ENCODE results near the gene SETD6.
A peak's percentile ranks its signal among the peaks of the same experiment; 100 is the strongest.
"Not testable (repeated sequence)": the region's sequence is repeated elsewhere in the genome, so short reads cannot be mapped to it uniquely, and the experiment has no call there.

SETD6 gene

DNA sequence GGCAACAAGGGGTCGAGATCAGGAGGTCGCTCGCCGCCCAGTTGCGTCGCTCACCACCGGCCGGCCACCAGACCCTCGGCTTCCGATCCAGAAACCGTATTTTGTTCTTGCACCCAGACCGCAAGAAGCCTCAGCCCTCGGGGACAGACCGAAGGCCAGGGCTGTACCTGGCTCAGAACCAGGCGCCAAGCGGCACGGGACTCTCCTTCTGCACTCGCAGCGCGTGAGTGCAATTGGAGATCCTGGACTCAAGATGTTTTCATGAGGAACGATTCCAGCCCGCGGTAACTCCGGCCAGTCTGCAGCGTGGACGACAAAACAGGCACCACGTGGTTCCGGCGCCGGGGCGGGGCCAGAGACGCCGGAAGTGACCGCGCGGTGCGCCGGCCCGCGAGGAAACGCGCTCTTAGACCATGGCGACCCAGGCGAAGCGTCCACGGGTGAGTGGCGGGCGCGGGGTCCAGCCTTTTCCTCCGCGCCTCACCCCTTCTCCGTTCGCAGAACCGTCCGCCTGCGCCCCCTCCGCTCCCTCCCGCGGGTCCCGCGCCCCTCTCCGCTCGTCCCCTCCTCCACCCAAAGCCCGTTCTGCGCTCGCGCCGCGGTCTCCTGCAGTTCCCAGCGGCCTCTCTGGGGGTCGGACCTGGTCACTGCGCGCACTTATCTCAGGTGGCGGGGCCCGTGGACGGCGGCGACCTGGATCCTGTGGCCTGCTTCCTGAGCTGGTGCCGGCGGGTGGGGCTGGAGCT lies at the start of gene SETD6:
Gene SETD6 (plus strand): TSS at position 393 of the 746 bp plus-strand sequence. CDS start 21 bp downstream, at position 414.
- DNase-seq: peak; percentile 72 to 93 (median 93)

DNA sequence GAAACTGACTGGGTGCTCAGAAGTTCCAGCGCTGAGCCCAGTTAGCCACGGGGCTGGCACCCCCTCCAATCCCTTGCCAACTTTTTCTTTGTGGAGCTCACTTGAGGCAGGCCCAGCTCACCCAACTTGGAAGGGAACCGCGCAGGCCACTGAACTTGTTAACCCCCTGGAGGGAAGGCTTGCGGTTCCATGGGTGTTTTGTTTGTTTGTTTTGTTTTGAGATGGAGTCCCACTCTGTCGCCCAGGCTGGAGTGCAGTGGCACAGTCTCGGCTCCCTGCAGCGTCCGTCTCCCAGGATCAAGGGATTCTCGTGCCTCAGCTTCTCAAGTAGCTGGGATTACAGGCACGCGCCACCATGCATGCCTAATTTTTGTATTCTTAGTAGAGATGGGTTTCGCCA lies 49.5 kb upstream of the SETD6 start:
- DNase-seq: no peak

GRCh38 chr16:58466396-58466795 lies 48.9 kb upstream of the SETD6 start:
- no peak for DNase-seq

DNA sequence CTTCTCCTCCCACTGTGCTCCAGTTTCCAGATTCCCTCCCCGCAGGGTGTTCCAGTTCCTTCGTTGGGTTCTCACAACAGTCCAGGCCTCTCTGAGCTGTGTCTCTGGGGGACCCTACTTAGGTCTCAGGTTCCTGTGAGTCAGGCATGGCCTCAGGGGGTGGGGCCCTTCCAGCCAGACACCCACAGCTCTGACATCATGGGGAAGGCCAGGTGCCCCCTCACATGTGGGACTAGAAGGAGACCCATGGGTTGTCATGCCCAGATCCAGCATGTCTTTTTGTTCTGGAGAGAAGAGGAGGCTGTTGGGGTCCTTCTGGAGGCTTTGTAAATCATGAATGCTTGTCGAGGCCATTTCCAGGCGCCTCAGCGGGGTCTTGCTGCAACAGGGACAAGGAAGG lies 47.4 kb upstream of the SETD6 start:
- no peak for DNase-seq

- DNase-seq: peak; percentile 1 to 55 (median 8)
These were observed 43.9 kb upstream of the SETD6 start for GRCh38 chr16:58471209-58471975.

- no peak for DNase-seq
These were observed 43.1 kb upstream of the SETD6 start for GRCh38 chr16:58472266-58472665.

- no peak for DNase-seq
These were observed 42.5 kb upstream of the SETD6 start for GRCh38 chr16:58472827-58473226.

DNA sequence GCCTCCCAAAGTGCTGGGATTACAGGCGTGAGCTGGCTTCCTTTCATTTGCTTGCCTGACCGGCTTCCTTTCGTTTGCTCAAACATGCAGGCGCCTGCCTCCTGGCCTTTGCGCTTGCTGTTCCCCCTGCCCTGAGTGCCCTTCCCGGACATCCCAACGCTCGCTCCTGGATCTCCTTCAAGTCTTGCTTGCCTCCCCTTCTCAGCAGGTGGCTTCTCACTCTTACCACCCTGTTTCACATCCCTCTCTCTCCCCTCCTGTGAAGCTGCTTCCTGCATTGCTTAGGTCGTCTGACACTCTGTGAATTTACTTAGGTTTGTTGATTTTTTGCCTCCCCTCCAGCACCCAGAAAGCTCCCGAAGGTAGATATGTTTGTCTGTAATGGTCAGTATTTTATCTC lies 41.0 kb upstream of the SETD6 start:
- no peak for DNase-seq

DNA sequence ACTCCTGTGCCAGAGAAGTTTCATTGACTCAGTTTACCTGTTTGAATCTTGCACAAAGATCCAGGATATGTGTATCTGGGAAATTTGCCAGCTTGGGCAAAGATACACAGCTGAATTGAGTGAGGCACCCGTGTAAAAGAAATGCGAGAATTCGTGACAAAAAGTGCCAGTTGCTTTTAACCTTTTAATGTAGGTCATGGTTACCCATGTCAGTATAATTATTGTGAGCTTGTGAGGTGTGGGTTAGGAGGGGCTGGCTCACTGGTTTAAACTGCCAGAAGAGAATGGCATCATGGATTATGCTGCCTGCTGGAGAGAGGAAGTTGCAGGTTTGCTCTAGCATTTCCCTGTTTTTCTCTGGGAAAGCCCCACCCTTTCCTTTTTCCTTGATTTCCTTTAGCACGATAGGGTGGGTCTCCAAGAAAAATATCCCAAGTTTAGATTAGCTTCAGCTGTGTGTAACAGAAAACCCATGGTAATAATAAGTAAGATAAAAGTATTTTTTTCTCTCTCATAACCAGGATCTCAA lies 40.2 kb upstream of the SETD6 start:
- no peak for DNase-seq

DNA sequence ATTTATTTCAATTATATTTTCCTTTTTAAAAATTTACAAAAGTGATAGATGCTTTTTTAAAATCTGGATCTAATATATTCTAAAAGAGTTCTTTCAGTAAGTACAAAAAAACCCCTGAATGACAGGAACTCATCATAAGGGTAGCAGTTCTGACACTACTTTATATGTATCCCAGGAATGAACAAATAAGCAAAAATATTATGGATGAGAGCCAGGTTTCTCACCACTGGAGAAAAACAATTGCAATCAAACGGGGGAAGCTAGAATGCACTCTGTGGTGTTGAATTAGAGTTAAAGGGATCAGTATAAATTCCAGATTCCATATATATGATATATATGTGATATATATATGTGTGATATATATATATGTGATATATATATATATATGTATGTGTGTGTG lies 38.5 kb upstream of the SETD6 start:
- no peak for DNase-seq

DNA sequence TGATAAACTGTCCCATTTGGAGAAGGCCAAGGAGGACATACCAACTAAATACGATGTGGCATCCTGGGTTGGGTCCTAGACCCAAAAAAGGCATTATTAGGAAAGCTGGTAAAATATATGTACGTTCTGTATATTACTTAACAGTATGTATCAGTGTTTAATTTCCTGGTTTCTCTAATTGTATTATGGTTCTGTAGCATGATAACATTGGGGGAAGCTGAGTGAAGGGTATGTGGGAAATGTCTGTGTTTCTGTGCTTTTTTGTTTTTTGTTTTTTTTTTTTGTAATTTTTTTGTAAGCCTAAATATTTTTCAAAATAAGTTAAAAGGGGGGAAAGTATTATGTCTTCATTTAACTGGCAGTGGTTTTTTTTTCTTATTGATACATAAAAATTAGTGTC lies 36.9 kb upstream of the SETD6 start:
- no peak for DNase-seq

DNA sequence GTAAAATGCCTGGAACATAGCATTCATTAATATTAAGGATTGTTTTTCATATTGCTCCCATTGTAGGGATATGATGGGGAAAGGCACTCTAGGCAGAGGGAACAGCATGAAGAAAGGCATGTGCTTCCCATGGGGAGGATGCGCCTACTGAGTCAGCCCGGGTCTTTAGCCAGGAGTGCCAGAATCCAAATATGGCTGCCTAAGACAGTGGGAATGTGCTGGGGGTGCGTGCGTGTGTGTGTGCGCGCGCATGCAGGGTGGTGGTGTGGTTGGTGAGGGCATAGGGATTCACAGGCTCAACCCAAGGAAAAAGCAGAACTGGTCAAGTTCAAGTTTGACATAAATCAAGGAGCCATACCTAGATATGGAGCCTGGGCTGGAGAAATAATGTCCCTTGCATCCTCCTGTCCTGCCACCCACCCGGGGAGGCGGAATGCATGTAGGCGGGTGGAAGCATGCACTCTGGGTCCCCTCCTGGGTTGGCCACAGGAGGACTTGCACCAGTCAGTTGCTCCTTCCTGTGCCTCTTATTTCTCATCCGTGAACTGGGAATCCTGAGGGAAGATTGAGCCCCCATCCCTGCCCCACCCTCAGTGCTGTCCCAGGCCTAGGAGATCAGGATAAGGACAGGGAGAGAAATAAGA lies 34.0 kb upstream of the SETD6 start:
- DNase-seq: no peak

- DNase-seq: no peak
These were observed 33.4 kb upstream of the SETD6 start for GRCh38 chr16:58481931-58482330.

DNA sequence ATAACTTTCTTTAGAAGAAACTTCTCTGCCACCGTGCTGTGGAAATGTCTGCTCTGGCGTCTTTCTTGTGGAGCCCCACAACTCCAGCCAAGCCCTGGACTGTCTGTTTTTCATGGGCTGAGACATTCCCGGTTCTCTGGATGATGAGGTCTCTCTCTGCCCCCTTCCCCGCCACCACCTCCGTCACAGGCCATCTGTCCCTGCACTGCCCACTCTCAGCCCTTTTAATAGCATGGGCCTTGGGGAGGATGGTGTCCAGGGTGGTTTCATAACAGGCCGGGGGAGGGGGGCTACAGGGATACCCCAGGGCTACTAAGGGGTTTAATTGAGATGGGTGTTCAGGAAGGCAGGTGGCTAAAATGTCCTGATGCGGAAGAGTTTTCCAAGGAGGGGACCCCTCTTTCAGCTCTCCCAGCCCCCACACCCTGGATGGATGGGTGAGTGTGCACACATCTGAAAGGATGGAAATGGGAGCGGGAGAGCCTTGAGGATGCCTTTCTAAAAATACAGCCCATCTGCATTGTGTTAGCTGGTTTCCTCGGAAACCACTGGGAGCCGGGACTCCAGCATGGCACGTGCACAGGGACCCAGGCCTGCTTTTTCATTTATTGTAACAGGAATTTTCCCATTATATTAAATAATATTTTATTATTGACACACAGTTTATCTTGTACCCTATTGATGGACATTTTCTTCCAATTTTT lies 30.0 kb upstream of the SETD6 start:
- DNase-seq: peak in 1 of 3 experiments; percentile 1

GRCh38 chr16:58487566-58488351 lies 27.6 kb upstream of the SETD6 start:
- DNase-seq: peak; percentile 68 to 85 (median 73)

DNA sequence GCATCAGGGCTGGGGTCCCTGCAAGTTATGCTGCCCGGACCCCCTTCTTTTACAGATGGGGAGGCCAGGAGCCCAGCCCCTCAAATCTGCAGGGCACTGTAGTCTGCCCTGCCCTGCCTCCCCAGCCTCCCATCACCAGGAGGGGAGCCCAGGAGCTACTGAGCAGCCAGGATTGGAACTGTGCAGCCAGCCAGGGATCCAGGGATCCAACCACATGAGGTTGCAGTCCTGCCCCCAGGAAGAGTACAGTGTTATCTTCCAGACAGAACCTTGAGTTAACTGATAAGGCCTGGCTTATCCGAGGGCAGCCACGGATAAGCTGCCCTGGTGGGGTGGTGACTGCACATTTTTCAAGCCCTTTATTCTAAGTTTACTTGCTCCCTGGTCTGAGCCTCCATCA lies 26.8 kb upstream of the SETD6 start:
- no peak for DNase-seq

GRCh38 chr16:58490065-58490464 lies 25.3 kb upstream of the SETD6 start:
- DNase-seq: no peak

DNA sequence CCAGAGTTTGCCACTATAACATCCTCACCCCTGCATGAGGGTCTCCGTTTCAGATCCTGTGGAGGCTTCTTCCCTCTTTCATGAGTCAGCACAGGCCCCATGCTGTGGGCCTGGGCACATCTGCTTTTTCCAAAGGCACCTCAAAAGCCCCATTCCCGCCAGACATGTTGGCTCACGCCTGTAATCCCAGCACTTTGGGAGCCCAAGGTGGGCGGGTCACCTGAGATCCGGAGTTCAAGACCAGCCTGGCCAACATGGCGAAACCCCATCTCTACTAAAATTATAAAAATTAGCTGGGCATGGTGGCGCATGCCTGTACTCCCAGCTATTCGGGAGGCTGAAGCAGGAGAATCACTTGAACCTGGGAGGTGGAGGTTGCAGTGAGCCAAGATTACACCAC lies 24.8 kb upstream of the SETD6 start:
- not testable (repeated sequence) for DNase-seq

DNA sequence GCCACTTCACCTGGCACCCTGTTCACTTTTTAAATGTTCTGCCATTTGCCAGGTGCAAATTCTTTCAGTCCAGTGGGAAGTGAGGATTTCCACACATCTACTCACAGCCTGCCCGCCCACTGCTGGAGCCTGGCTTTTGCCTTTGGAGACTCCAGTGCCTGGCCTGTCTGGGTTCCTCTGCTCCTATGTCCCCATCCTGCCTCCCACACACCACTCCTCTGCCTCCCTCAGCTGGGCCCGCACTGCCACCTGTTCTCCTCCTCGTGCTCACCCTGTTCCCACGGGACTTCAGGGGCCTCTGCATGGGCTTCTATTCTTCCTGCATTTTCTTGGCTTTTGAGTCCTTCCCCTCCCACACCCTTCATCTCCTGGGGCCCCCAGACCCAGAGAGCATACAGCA lies 23.3 kb upstream of the SETD6 start:
- peak in 1 of 3 experiments; percentile 3 for DNase-seq

GRCh38 chr16:58492735-58493134 lies 22.6 kb upstream of the SETD6 start:
- peak in 1 of 3 experiments; percentile 9 for DNase-seq

- no peak for DNase-seq
These were observed 21.4 kb upstream of the SETD6 start for GRCh38 chr16:58493756-58494431.

Data from NCI-H1417 (cell line).